Measurements from ENCODE around the gene EPB41L4A. TPM values are rescaled to one million over a fixed set of nuclear protein-coding genes. Genes with fewer than 3 reads are reported as not detected.
A peak's percentile ranks its signal among the peaks of the same experiment; 100 is the strongest.
"Not testable (repeated sequence)": the region's sequence is repeated elsewhere in the genome, so short reads cannot be mapped to it uniquely, and the experiment has no call there.

EPB41L4A gene
- polyA plus RNA-seq, 3 donors from 2014 or later = 2.4 to 11.7 (median 6.0) TPM

DNA sequence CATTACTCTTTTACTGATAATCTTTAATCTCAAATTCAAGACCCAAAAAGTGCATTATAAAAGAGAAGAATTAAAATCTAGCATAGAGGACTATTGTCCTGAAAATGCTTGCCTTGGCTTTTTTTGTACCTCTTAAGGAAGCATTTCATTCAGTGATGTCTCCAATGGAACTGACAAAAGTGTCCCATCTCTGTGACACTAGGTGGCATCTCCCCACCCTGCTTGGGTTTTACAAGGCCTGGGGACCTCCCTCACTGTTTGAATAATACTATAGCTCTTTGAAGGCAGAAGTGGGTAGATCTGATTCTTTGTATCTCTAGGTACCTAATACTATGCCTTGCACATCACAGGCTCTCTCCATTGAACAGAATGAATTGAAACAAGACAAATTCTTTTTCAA, 180.6 kb downstream of the EPB41L4A start:
- peaks cover 0 to 1% (median 0%) of the 10 kb centered on the region in 3 donors for H3K27me3 Mint-ChIP-seq (ENCODE audit: low read depth in 3 of 3)
- no peak overlapping the region for H3K4me3 Mint-ChIP-seq
- peaks cover 0 to 2% (median 0%) of the 10 kb centered on the region in 6 donors for H3K9me3 Mint-ChIP-seq
- no peaks in the 10 kb centered on the region for H3K4me1 Mint-ChIP-seq
- peaks cover 0 to 4% (median 3%) of the 10 kb centered on the region in 3 donors for H3K36me3 Mint-ChIP-seq
- H3K27ac Mint-ChIP-seq = no peak overlapping the region
- DNase-seq = peak in 1 of 3 donors; percentile 10

DNA sequence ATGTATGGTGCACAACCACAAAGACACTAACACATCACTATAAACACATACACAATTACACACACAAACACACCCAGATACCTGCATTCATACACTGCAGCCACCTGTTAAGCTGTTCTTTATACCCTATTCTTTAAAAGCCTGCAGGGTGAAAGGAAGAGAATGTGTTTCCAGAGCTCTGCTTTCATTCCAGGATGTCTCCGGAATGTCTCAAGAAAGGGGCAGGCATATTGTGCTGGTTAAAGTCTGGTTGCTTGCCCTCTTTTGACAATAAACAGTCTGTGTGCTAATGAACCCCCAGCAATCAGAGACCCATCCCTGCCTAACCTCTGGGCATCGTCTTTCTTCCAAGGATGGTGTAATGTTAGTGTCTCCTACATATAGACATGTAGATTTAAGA, 181.6 kb downstream of the EPB41L4A start:
- Mint-ChIP-seq H3K9me3 (peaks cover 0 to 2% (median 0%) of the 10 kb centered on the region in 6 donors), H3K36me3 (peaks cover 0 to 4% (median 3%) of the 10 kb centered on the region in 3 donors), H3K27ac (no peak overlapping the region)

DNA sequence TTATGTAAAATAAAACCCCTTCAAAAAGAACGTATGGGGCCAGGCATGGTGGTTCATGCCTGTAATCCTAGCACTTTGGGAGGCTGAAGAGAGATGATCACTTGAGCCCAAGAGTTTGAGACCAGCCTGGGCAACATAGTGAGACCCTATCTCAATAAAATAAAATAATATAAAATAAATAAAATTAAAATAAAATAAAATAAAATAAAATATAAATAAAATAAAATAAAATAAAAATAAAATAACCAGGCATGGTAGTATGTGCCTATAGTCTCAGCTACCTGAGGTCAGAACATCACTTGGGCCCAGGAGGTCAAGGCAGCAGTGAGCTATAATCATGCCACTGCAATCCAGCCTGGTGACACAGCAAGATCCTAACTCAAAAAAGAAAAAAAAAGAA, 185.1 kb downstream of the EPB41L4A start:
- H3K9me3 Mint-ChIP-seq = peaks cover 0 to 2% (median 0%) of the 10 kb centered on the region in 6 donors
- H3K36me3 Mint-ChIP-seq = peaks cover 0 to 9% (median 4%) of the 10 kb centered on the region in 3 donors
- H3K4me1 Mint-ChIP-seq = no peaks in the 10 kb centered on the region
- no peak overlapping the region for H3K27ac Mint-ChIP-seq
- no peak for DNase-seq
- H3K27me3 Mint-ChIP-seq (ENCODE audit: low read depth in 3 of 3) = no peaks in the 10 kb centered on the region
- no peak overlapping the region for H3K4me3 Mint-ChIP-seq

More for the DNA sequence above, 181.6 kb downstream of the EPB41L4A start:
- no peak for DNase-seq
- peaks cover 0 to 1% (median 0%) of the 10 kb centered on the region in 3 donors for H3K27me3 Mint-ChIP-seq (ENCODE audit: low read depth in 3 of 3)
- no peak overlapping the region for H3K4me3 Mint-ChIP-seq
- H3K4me1 Mint-ChIP-seq = no peaks in the 10 kb centered on the region

DNA sequence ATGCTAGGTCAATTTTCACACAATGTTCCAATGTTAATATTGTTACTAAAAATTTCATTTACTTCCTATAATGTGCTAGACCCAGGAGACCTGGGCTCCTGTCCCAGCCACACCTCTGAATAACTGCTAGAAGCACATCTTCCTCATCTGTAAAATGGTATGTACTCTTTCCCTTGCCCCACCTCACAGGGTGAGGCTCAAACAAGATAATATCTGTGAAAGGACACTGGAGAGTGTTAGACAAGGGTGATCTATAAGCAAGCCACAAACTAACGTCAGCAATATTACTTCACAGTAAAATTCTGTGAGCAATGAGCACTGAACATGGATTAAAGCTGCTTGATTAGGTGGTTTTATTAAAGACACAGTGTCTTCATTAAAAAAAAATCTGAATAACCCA, 186.4 kb downstream of the EPB41L4A start:
- no peak for DNase-seq
- Mint-ChIP-seq H3K36me3 (peaks cover 0 to 12% (median 4%) of the 10 kb centered on the region in 3 donors), H3K4me1 (no peaks in the 10 kb centered on the region), H3K27ac (no peak overlapping the region), H3K4me3 (no peak overlapping the region), H3K27me3 (ENCODE audit: low read depth in 3 of 3) (peaks cover 0 to 2% (median 0%) of the 10 kb centered on the region in 3 donors), H3K9me3 (peaks cover 0 to 2% (median 0%) of the 10 kb centered on the region in 6 donors)

DNA sequence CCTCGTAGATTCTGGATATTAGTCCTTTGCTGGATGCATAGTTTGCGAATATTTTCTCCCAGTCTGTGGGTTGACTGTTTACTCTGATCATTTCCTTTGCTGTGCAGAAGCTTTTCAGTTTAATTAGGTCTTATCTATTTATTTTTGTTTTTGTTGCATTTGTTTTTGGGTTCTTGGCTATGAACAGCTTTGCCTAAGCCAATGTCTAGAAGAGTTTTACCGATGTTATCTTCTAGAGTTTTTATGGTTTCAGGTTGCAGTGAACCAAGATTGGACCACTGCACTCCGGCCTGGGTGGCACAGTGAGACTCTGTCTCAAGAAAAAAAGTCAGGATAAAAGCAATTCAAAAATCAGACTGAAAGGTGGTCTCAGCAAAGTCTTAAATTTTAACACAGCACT, 188.5 kb downstream of the EPB41L4A start:
- no peak for DNase-seq
- H3K36me3 Mint-ChIP-seq = peaks cover 0 to 12% (median 4%) of the 10 kb centered on the region in 3 donors
- no peak overlapping the region for H3K4me3 Mint-ChIP-seq
- no peaks in the 10 kb centered on the region for H3K9me3 Mint-ChIP-seq
- H3K27ac Mint-ChIP-seq = no peak overlapping the region
- H3K27me3 Mint-ChIP-seq (ENCODE audit: low read depth in 3 of 3) = peaks cover 0 to 2% (median 0%) of the 10 kb centered on the region in 3 donors
- no peaks in the 10 kb centered on the region for H3K4me1 Mint-ChIP-seq

DNA sequence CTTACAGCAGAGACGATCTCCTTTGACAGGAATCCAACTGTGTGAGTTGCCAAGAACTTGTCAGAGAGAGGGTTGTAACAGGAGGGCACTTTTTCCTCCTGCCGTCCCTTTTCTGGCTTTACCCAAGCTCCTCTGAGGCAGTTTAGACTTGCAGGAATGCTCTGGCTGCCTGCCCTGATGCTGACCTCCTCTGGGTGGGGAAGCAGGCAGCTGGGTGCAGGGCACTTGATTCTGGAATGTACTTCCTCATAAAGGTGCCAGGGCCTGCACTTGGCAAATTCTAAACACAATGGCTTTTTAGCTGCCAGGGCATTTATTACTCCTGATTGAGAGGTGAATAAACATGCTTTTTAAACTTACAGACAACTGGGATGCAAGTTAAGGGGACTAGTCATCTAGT, 190.4 kb downstream of the EPB41L4A start:
- Mint-ChIP-seq H3K4me1 (no peaks in the 10 kb centered on the region), H3K27me3 (ENCODE audit: low read depth in 3 of 3) (peaks cover 0 to 2% (median 0%) of the 10 kb centered on the region in 3 donors), H3K36me3 (peaks cover 0 to 12% (median 0%) of the 10 kb centered on the region in 3 donors), H3K9me3 (no peaks in the 10 kb centered on the region), H3K27ac (no peak overlapping the region), H3K4me3 (no peak overlapping the region)
- no peak for DNase-seq

DNA sequence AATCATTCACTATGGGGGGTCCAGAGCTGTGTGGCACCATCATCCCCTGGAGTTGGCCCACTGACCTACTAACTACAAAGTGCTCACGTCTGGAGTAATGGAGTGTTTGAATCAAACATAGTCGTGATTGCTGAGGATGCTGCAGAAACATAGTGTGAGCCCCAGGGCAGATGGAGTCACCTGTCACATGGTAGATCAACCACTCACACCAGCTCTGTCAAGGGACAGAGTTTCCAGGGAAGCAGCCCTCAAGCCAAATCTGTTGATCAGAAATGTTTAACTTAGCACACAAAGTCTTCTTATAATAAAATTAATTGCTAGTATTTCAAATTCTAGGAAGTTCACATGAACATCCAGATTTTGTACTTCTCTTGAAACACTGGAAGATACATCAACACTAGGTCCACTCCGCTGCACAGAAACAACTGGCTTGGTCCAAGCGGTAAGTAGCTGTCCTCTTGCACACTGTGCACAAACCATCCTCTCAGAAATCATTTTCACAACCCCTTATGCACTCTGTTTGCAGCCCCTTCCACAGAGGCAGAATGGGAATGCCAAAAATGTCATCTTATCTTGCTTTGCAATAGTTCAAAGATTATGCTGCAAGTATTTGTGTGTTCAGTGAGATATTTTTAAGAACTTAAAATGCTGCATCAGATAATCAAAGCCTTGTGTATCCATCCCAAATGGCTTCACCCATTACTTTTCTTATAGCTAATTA, 191.0 kb downstream of the EPB41L4A start:
- no peaks in the 10 kb centered on the region for H3K9me3 Mint-ChIP-seq
- no peak for DNase-seq
- H3K36me3 Mint-ChIP-seq = peaks cover 0 to 12% (median 0%) of the 10 kb centered on the region in 3 donors
- no peaks in the 10 kb centered on the region for H3K4me1 Mint-ChIP-seq
- no peak overlapping the region for H3K4me3 Mint-ChIP-seq
- no peak overlapping the region for H3K27ac Mint-ChIP-seq
- H3K27me3 Mint-ChIP-seq (ENCODE audit: low read depth in 3 of 3) = peaks cover 0 to 2% (median 0%) of the 10 kb centered on the region in 3 donors

DNA sequence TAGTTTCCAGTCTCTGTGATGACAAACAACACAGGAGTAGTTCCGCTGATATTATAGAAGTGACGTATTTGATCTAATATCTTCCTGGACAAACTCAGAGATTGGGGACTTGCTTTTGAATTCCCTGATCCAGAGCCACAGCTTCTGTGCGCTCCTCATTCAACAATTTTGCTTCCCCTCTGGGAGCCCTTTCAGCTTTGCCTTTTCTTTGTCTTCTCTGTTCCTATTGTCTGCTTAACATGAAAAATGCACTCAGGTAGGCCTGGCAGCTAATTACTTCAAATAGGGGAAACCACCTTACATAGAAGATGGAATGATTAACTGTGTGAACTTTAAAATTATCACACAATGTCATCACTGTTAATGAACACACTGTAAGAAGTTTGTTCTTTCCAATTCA, 192.9 kb downstream of the EPB41L4A start:
- no peak overlapping the region for H3K27ac Mint-ChIP-seq
- H3K4me3 Mint-ChIP-seq = no peak overlapping the region
- H3K36me3 Mint-ChIP-seq = peaks cover 0 to 12% (median 0%) of the 10 kb centered on the region in 3 donors
- DNase-seq = no peak
- H3K27me3 Mint-ChIP-seq (ENCODE audit: low read depth in 3 of 3) = peaks cover 0 to 2% (median 0%) of the 10 kb centered on the region in 3 donors
- no peaks in the 10 kb centered on the region for H3K9me3 Mint-ChIP-seq
- no peaks in the 10 kb centered on the region for H3K4me1 Mint-ChIP-seq

DNA sequence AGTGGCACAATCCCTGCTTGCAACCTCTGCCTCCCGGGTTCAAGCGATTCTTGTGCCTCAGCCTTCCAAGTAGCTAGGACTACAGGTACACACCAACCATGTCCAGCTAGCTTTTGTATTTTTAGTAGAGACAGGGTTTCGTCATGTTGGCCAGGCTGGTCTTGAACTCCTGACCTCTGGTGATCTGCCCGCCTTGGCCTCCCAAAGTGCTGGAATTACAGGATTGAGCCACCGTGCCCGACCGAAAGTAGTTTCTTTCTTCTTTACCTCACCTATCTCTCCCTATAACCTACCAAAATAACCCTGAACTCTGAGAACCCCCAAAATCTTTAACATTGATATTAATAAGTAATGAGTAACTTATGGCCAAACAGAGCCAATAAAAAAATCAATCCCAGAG, 196.1 kb downstream of the EPB41L4A start:
- not testable (repeated sequence) for H3K36me3 Mint-ChIP-seq; H3K4me3 Mint-ChIP-seq; H3K4me1 Mint-ChIP-seq; H3K9me3 Mint-ChIP-seq; DNase-seq; H3K27me3 Mint-ChIP-seq (ENCODE audit: low read depth in 3 of 3); H3K27ac Mint-ChIP-seq

DNA sequence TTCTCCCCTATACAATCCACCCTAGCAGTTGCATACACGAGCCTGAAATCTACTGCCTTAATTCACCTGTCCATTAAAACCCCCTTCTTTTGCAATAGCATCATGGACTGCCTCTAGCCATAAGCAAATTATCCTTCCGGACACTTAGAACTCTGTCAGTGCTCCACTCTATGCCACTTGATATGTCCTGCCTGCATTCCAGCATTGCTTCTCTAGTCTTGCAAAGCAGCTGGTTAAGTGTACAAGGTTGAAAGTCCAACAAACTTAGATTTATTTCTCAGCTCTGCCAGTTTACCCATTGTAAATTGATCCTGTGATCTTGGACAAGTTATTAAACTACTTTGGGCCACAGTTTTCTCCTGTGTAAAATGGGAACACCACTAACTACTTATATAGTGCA, 197.9 kb downstream of the EPB41L4A start:
- Mint-ChIP-seq H3K27ac (no peak overlapping the region), H3K9me3 (no peaks in the 10 kb centered on the region), H3K36me3 (no peaks in the 10 kb centered on the region), H3K4me1 (no peaks in the 10 kb centered on the region), H3K27me3 (ENCODE audit: low read depth in 3 of 3) (peaks cover 0 to 3% (median 2%) of the 10 kb centered on the region in 3 donors), H3K4me3 (no peak overlapping the region)
- DNase-seq = no peak

DNA sequence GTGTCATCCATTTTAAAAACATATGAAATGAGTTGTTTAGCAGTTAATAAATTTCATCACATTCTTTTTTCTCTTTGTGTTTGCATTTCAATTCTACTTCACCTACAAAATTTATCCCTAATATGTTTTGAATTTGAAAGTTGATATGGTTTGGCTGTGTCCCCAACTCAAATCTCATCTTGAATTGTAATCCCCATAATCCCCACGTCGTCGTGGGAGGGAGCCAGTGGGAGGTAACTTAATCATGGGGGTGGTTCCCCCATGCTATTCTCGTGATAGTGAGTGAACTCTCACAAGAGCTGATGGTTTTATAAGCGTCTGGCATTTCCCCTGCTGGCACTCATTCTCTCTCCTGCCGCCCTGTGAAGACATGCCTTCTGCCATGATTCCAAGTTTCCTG, 200.1 kb downstream of the EPB41L4A start:
- no peak overlapping the region for H3K27ac Mint-ChIP-seq
- no peaks in the 10 kb centered on the region for H3K36me3 Mint-ChIP-seq
- DNase-seq = no peak
- no peak overlapping the region for H3K4me3 Mint-ChIP-seq
- H3K4me1 Mint-ChIP-seq = no peaks in the 10 kb centered on the region
- H3K27me3 Mint-ChIP-seq (ENCODE audit: low read depth in 3 of 3) = peaks cover 0 to 3% (median 3%) of the 10 kb centered on the region in 3 donors
- H3K9me3 Mint-ChIP-seq = no peaks in the 10 kb centered on the region

DNA sequence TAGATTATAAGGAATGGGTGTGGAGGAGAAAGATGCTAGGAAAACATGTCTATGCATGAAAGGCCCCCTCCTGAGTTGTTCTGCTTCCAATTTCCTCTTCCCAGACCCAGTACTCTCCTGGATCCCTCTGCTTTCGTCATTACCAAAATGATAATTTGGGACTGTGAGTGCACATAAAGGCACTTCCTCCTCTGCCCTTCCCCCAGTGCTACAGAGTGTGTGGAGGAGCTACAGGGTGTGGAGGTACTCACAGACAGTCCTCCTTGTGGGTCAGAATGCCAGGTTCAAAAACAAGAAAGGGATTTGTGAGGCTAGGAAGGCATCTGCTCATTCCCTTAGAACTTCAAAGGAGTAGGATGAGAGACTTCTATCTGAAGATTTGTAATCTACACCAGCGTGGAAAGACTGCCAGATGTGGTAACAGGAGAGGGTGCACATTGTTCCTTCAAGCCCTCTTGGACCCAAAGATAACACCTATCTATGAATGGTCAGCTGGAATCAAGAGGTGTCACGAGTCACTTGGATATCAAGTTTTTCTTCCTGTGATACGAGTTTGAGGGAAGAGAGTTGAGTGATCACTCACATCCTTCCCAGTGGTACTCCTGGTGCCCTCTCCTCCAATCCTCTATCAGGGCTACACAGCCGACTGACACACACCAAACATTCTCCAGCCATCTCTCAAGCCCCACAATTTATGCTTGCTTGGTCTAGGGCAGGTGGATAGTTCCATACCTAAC, 201.1 kb downstream of the EPB41L4A start:
- peaks cover 0 to 6% (median 3%) of the 10 kb centered on the region in 3 donors for H3K27me3 Mint-ChIP-seq (ENCODE audit: low read depth in 3 of 3)

DNA sequence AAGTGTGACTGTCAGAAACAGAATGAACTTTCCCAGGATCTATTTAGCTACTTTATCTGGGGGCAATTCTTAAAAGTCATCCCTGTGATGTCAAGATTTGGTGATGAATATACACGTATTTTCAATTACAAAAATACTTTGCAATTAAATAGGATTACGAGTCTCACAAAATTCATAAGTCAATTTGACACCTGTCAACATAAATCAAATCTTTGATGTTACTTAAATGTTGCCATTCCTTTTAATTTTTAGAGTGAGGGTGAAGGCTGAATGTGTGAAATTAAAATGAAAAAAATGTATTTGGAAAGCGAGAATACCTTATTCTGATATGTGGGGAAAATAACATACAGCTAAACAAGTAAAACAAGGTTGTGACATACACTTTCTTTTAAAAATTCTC, 202.9 kb downstream of the EPB41L4A start:
- Mint-ChIP-seq H3K27me3 (ENCODE audit: low read depth in 3 of 3) (peaks cover 1 to 6% (median 3%) of the 10 kb centered on the region in 3 donors), H3K27ac (no peak overlapping the region), H3K9me3 (no peaks in the 10 kb centered on the region), H3K4me1 (no peaks in the 10 kb centered on the region), H3K4me3 (no peak overlapping the region), H3K36me3 (no peaks in the 10 kb centered on the region)
- DNase-seq = no peak

More for the DNA sequence above, 201.1 kb downstream of the EPB41L4A start:
- Mint-ChIP-seq H3K4me1 (no peaks in the 10 kb centered on the region), H3K4me3 (no peak overlapping the region), H3K36me3 (no peaks in the 10 kb centered on the region), H3K27ac (no peak overlapping the region), H3K9me3 (no peaks in the 10 kb centered on the region)
- no peak for DNase-seq

DNA sequence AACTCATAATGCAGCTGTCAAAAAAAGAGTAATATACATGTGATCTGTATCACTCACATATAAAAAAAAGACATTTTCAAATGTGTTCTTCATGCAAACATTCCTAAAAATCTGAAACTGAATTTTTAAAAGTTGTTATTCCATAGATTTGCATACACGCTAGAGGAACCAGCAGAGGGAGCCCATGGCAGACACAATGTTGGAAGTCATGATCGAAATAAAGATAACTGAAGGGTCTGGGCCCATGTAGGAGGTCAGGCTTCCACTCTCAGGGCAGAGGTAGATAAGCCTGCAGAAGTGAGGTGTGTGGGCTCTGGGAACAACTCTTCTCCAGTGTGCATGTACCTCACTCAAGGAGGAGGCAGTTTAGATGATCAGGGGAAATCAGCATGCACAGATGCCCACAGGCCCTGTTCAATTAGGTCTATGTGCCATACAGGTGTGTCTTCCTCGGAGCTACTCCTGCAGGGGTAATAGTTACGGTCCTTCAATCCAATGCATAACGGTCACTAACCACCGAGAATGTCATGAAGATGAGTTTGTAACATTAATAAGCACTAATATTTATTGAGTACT, 208.6 kb downstream of the EPB41L4A start:
- no peaks in the 10 kb centered on the region for H3K4me1 Mint-ChIP-seq
- peak in 2 of 3 donors; percentile 1 to 42 for DNase-seq
- no peaks in the 10 kb centered on the region for H3K9me3 Mint-ChIP-seq
- H3K27ac Mint-ChIP-seq = no peak overlapping the region
- H3K36me3 Mint-ChIP-seq = peaks cover 0 to 9% (median 8%) of the 10 kb centered on the region in 3 donors
- peaks cover 0 to 11% (median 7%) of the 10 kb centered on the region in 3 donors for H3K27me3 Mint-ChIP-seq (ENCODE audit: low read depth in 3 of 3)
- no peak overlapping the region for H3K4me3 Mint-ChIP-seq
